HCT116 (cell line): ENCODE measurements around the gene SMURF1. TPM values are rescaled to one million over a fixed set of nuclear protein-coding genes. Genes with fewer than 3 reads are reported as not detected.

Source experiments
- ATAC-seq: fragments of 200-7000 bp; cut with Tn5 transposase; 2 replicates; pipeline ENCODE4 v1.9.1; 2020; ENCODE audit warnings: mild to moderate bottlenecking, moderate library complexity
- BruUV-seq: library from RNA; stranded (reverse); fragments of 400-500 nt; replicated peaks from 2 replicates; lab custom pipeline; 2021; lab: Mats Ljungman, UMichigan
- CTCF ChIA-PET: fragments of 300-600 bp; sonication (Branson Sonifier 250); formaldehyde crosslinking; loops from one replicate; lab custom pipeline; 2021; ENCODE audit warnings: antibody characterized with exemption; lab: Charles Lee
- POLR2A ChIA-PET: fragments of 300-600, 350-600 bp; sonication (Branson Sonifier 250); formaldehyde crosslinking; loops from one replicate; lab custom pipeline; 2021; ENCODE audit warnings: antibody characterized with exemption; lab: Charles Lee
- RAD21 ChIA-PET, 2 experiments: fragments of 300-600 bp; sonication (Branson Sonifier 250); formaldehyde crosslinking; loops; one replicate each; lab custom pipeline; 2023; ENCODE audit warnings: low total read pairs in 2 of 2; ENCODE audit not compliant: uncharacterized antibody in 2 of 2, unreplicated experiment in 2 of 2, low non-redundant PET in 1 of 2; lab: Charles Lee
- DNase-seq: peaks from one replicate; pipeline ENCODE4 v3.0.0-alpha.2; 2010; ENCODE audit warnings: low read depth, low spot score
- H2AFZ ChIP-seq: fragments of 200-600 bp; shearing (Covaris generic), sonication (generic); 2 replicates; pipeline ENCODE4 v1.6.1; 2017; ENCODE audit warnings: low read depth, mixed run types, mixed read lengths, antibody characterized with exemption, low read length; ENCODE audit not compliant: poor library complexity, severe bottlenecking
- H3K27ac ChIP-seq: 2 replicates; pipeline ENCODE4 v1.5.1; 2012; ENCODE audit warnings: low read depth, low read length
- H3K27me3 ChIP-seq: fragments of 200-600 bp; sonication (generic); 2 replicates; pipeline ENCODE4 v1.6.1; 2016; ENCODE audit warnings: mixed run types, low read length, mixed read lengths; ENCODE audit not compliant: insufficient read depth
- H3K36me3 ChIP-seq, 2 experiments: fragments of 200-500 bp in 1 of 2; fragments of 200-600 bp in 1 of 2; sonication (Bioruptor generic) in 1 of 2; sonication (generic) in 1 of 2; 2 replicates each; pipeline versions ENCODE4 v1.5.1 to v1.6.1; 2014 to 2016; ENCODE audit warnings: low read length in 2 of 2, inconsistent platforms in 1 of 2, mixed read lengths in 1 of 2, mixed run types in 1 of 2; ENCODE audit not compliant: insufficient read depth in 2 of 2, control insufficient read depth in 1 of 2
- H3K4me1 ChIP-seq, 2 experiments: fragments of 200-600 bp in 1 of 2; sonication (generic) in 1 of 2; 2 replicates each; pipeline versions ENCODE4 v1.5.1 to v1.6.1; 2012 to 2017; ENCODE audit warnings: low read length in 2 of 2, inconsistent platforms in 1 of 2, mild to moderate bottlenecking in 1 of 2, mixed read lengths in 1 of 2, mixed run types in 1 of 2, moderate library complexity in 1 of 2; ENCODE audit not compliant: insufficient read depth in 2 of 2, control insufficient read depth in 1 of 2
- H3K4me2 ChIP-seq: fragments of 200-600 bp; sonication (generic); 2 replicates; pipeline ENCODE4 v1.6.1; 2017; ENCODE audit warnings: mixed run types, low read length, mixed read lengths
- H3K4me3 ChIP-seq, 2 experiments: fragments of 200-600 bp in 1 of 2; sonication (generic) in 1 of 2; replicated peaks in 1 of 2; 2 replicates each; pipeline ENCODE4 v1.5.1; 2011 to 2016; ENCODE audit warnings: low read length in 2 of 2, control low read depth in 1 of 2, low read depth in 1 of 2, mild to moderate bottlenecking in 1 of 2, mixed read lengths in 1 of 2, mixed run types in 1 of 2
- H3K79me2 ChIP-seq: fragments of 200-600 bp; sonication (generic); 2 replicates; pipeline ENCODE4 v1.6.1; 2017; ENCODE audit warnings: mild to moderate bottlenecking, mixed run types, low read length, moderate library complexity, mixed read lengths; ENCODE audit not compliant: insufficient read depth
- H3K9ac ChIP-seq: fragments of 200-600 bp; sonication (generic); 2 replicates; pipeline ENCODE4 v1.6.1; 2016; ENCODE audit warnings: low read length, mixed read lengths
- H3K9me2 ChIP-seq: fragments of 200-600 bp; sonication (generic), shearing (Covaris generic); 2 replicates; pipeline ENCODE4 v1.6.1; 2017; ENCODE audit warnings: mixed run types, mild to moderate bottlenecking, moderate library complexity; ENCODE audit not compliant: insufficient read depth
- H3K9me3 ChIP-seq, 2 experiments: fragments of 200-500 bp in 1 of 2; fragments of 200-600 bp in 1 of 2; sonication (Bioruptor generic) in 1 of 2; sonication (generic) in 1 of 2; 2 replicates each; pipeline ENCODE4 v1.6.1; 2014 to 2017; ENCODE audit warnings: low read length in 2 of 2, mixed read lengths in 2 of 2, inconsistent platforms in 1 of 2, low read depth in 1 of 2, mild to moderate bottlenecking in 1 of 2, mixed run types in 1 of 2, moderate library complexity in 1 of 2; ENCODE audit not compliant: control insufficient read depth in 1 of 2, insufficient read depth in 1 of 2
- H4K20me1 ChIP-seq: fragments of 200-600 bp; sonication (generic), shearing (Covaris generic); 2 replicates; pipeline ENCODE4 v1.6.1; 2017; ENCODE audit warnings: mixed run types, mild to moderate bottlenecking, moderate library complexity; ENCODE audit not compliant: insufficient read depth
- CBX3 ChIP-seq: IDR thresholded peaks from 2 replicates; pipeline ENCODE4 v1.6.1; 2012; ENCODE audit warnings: low read depth
- CEBPB ChIP-seq: IDR thresholded peaks from 2 replicates; pipeline ENCODE4 v1.6.1; 2012; ENCODE audit warnings: low read depth
- EGR1 ChIP-seq: IDR thresholded peaks from 2 replicates; pipeline ENCODE4 v1.6.1; 2012; ENCODE audit warnings: low read depth
- ELF1 ChIP-seq: IDR thresholded peaks from 2 replicates; pipeline ENCODE4 v1.6.1; 2012; ENCODE audit warnings: low read depth, borderline replicate concordance
- EZH2phosphoT487 ChIP-seq: fragments of 200-600 bp; IDR thresholded peaks from 2 replicates; pipeline ENCODE4 v1.6.1; 2018; ENCODE audit warnings: antibody characterized with exemption, borderline replicate concordance
- FOSL1 ChIP-seq: IDR thresholded peaks from 2 replicates; pipeline ENCODE4 v1.6.1; 2012; ENCODE audit warnings: low read depth
- JUND ChIP-seq: IDR thresholded peaks from 2 replicates; pipeline ENCODE4 v1.6.1; 2012
- POLR2A ChIP-seq: IDR thresholded peaks from 2 replicates; pipeline ENCODE4 v1.7.0; 2011; ENCODE audit warnings: borderline replicate concordance; ENCODE audit not compliant: insufficient read depth, insufficient read length; ENCODE audit errors: extremely low read depth
- RAD21 ChIP-seq: IDR thresholded peaks from 2 replicates; pipeline ENCODE4 v1.6.1; 2012; ENCODE audit warnings: low read depth, mild to moderate bottlenecking
- SIN3A ChIP-seq: IDR thresholded peaks from 2 replicates; pipeline ENCODE4 v1.6.1; 2012; ENCODE audit warnings: low read depth
- SP1 ChIP-seq: IDR thresholded peaks from 2 replicates; pipeline ENCODE4 v1.6.1; 2012; ENCODE audit warnings: low read depth
- SRF ChIP-seq: IDR thresholded peaks from 2 replicates; pipeline ENCODE4 v1.6.1; 2012; ENCODE audit warnings: low read depth
- TCF7L2 ChIP-seq: IDR thresholded peaks from 2 replicates; pipeline ENCODE4 v1.7.0; 2011; ENCODE audit warnings: borderline replicate concordance, inconsistent platforms; ENCODE audit not compliant: insufficient read depth, insufficient read length; ENCODE audit errors: extremely low read depth
- YY1 ChIP-seq: IDR thresholded peaks from 2 replicates; pipeline ENCODE4 v1.6.1; 2011; ENCODE audit warnings: low read length, low read depth, moderate library complexity, mild to moderate bottlenecking; ENCODE audit not compliant: insufficient replicate concordance; ENCODE audit errors: extremely low read depth
- ZFX ChIP-seq: fragments of 450-650 bp; IDR thresholded peaks from 2 replicates; pipeline ENCODE4 v1.6.1; 2017
- ZNF274 ChIP-seq: fragments of 200-500 bp; sonication (Bioruptor generic); IDR thresholded peaks from 2 replicates; pipeline ENCODE4 v1.6.1; 2014; ENCODE audit warnings: mild to moderate bottlenecking, low read depth, low read length, inconsistent platforms
- intact Hi-C: fragments of 100-400 bp; cut with micrococcal nuclease; formaldehyde crosslinking; loops from 2 replicates; pipeline ENCODE4 v1.10.0; 2022
- total RNA-seq: library from RNA; stranded (reverse); gene quantifications from one replicate; pipeline ENCODE4 v1.2.1, GENCODE V29; 2021; ENCODE audit not compliant: unreplicated experiment
- TF ChIP-seq, protein P1 (sequence below), 3 experiments: fragments of 200-600 bp in 1 of 3; sonication (generic) in 1 of 3; IDR thresholded peaks in 2 of 3; conservative IDR thresholded peaks in 1 of 3; 2 replicates each; pipeline ENCODE4 v1.5.1; 2012 to 2017; ENCODE audit warnings: low read depth in 2 of 3, low read length in 2 of 3, antibody characterized with exemption in 1 of 3, borderline replicate concordance in 1 of 3, control low read depth in 1 of 3, mild to moderate bottlenecking in 1 of 3, mixed read lengths in 1 of 3, mixed run types in 1 of 3, moderate library complexity in 1 of 3; ENCODE audit not compliant: insufficient read depth in 1 of 3
- TF ChIP-seq, protein P2 (sequence below): IDR thresholded peaks from 2 replicates; pipeline ENCODE4 v1.6.1; 2012
- TF ChIP-seq, protein P3 (sequence below): IDR thresholded peaks from 2 replicates; pipeline ENCODE4 v1.6.1; 2012

Gene SMURF1
- total RNA-seq, 1 experiment from 2014 or later, result 24.6 TPM

DNA sequence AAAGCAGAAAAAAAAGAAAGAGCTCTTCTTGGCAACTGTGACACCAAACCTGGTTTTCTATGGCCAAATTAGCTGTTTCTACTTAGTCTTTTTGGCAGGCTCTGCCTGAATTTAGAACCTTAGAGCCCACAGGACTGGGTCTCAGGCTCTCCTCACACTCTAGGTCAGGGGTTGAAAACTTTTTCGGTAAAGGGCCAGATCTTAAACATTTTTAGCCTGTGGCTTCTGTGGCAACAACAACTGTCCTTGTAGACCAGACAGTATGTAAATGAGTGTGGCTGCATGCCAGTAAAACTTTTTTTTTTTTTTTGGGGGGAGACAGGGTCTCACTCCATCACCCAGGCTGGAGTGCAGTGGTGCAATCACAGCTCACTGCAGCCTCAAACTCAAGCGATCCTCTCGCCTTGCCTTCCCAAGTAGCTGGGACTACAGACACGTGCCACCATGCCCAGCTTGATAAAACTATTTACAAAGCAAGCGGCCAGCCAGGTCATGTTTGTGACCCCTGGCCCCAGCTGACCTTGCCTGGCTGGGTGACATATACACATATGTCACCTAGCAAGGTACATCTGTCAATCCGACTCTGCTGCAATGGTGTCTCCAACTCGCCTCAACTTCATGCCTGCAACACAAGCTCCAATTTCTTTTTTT lies 46.6 kb upstream of the SMURF1 start:
- peaks cover 0 to 15% of the 10 kb centered on the region in 2 experiments; a peak in 2 of 4 replicates for H3K4me1 ChIP-seq
- CTCF ChIA-PET, result no interaction called here
- POLR2A ChIA-PET, result no interaction called here
- DNase-seq (no peak), ATAC-seq (no peak)
- TF ChIP-seq, protein P1, sequence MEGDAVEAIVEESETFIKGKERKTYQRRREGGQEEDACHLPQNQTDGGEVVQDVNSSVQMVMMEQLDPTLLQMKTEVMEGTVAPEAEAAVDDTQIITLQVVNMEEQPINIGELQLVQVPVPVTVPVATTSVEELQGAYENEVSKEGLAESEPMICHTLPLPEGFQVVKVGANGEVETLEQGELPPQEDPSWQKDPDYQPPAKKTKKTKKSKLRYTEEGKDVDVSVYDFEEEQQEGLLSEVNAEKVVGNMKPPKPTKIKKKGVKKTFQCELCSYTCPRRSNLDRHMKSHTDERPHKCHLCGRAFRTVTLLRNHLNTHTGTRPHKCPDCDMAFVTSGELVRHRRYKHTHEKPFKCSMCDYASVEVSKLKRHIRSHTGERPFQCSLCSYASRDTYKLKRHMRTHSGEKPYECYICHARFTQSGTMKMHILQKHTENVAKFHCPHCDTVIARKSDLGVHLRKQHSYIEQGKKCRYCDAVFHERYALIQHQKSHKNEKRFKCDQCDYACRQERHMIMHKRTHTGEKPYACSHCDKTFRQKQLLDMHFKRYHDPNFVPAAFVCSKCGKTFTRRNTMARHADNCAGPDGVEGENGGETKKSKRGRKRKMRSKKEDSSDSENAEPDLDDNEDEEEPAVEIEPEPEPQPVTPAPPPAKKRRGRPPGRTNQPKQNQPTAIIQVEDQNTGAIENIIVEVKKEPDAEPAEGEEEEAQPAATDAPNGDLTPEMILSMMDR (IDR thresholded peaks at IDR 0.05 in 2 of 3, conservative IDR thresholded peaks at IDR 0.05 in 1 of 3; ENCODE audit: borderline replicate concordance in 1 of 3, insufficient read depth in 1 of 3, low read depth in 2 of 3, low read length in 2 of 3), result no peak
- TF ChIP-seq SRF, result no peak
- TF ChIP-seq FOSL1, result no peak
- TF ChIP-seq RAD21, result no peak
- TF ChIP-seq SP1, result no peak
- no peak for TF ChIP-seq EGR1
- TF ChIP-seq, protein P2, sequence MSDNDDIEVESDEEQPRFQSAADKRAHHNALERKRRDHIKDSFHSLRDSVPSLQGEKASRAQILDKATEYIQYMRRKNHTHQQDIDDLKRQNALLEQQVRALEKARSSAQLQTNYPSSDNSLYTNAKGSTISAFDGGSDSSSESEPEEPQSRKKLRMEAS, result no peak
- no peak for TF ChIP-seq ZNF274
- no peak for TF ChIP-seq SIN3A
- TF ChIP-seq, protein P3, sequence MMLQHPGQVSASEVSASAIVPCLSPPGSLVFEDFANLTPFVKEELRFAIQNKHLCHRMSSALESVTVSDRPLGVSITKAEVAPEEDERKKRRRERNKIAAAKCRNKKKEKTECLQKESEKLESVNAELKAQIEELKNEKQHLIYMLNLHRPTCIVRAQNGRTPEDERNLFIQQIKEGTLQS, result no peak
- no peak for TF ChIP-seq TCF7L2
- no peak for TF ChIP-seq ZFX
- TF ChIP-seq CEBPB, result no peak
- TF ChIP-seq YY1, result no peak
- TF ChIP-seq JUND, result no peak
- TF ChIP-seq POLR2A, result no peak
- no peak for TF ChIP-seq ELF1
- TF ChIP-seq EZH2phosphoT487, result no peak
- TF ChIP-seq CBX3, result no peak
- H3K4me2 ChIP-seq, result no peak overlapping the region
- RAD21 ChIA-PET, result no interaction called here
- no peaks in the 10 kb centered on the region for H3K36me3 ChIP-seq
- no peaks in the 10 kb centered on the region for H3K27me3 ChIP-seq
- H3K9me2 ChIP-seq, result no peaks in the 10 kb centered on the region
- BruUV-seq, result no TSS peak
- intact Hi-C loops, result no loop called here
- H2AFZ ChIP-seq, result no peak overlapping the region
- H3K9ac ChIP-seq, result no peak overlapping the region
- H3K27ac ChIP-seq, result no peak overlapping the region
- H3K4me3 ChIP-seq, result no peak overlapping the region
- no peaks in the 10 kb centered on the region for H3K79me2 ChIP-seq
- no peaks in the 10 kb centered on the region for H4K20me1 ChIP-seq
- H3K9me3 ChIP-seq, result no peaks in the 10 kb centered on the region
